NCI-H2081 treated with DMSO at 0.1 percent for 48 hours (cell line): ENCODE measurements around the gene CXCL14.

Experiments
- DNase-seq: peaks from one replicate; lab custom pipeline; 2025; lab: John Stamatoyannopoulos, UW

The CXCL14 gene

GRCh38 chr5:135578685-135579341 lies at the start of gene CXCL14:
Gene CXCL14 (minus strand): TSS chr5:135578991. CDS start chr5:135578778, 213 bp downstream.
- DNase-seq = no peak

- DNase-seq = no peak
Observed at GRCh38 chr5:135626636-135627035, 47.8 kb upstream of the CXCL14 start.

GRCh38 chr5:135625961-135626360 lies 47.2 kb upstream of the CXCL14 start:
- DNase-seq = no peak

GRCh38 chr5:135625486-135625885 lies 46.7 kb upstream of the CXCL14 start:
- DNase-seq = no peak

- DNase-seq = no peak
Observed at GRCh38 chr5:135625061-135625460, 46.3 kb upstream of the CXCL14 start.

- no peak for DNase-seq
Observed at GRCh38 chr5:135623186-135623715, 44.5 kb upstream of the CXCL14 start.

- no peak for DNase-seq
Observed at GRCh38 chr5:135615581-135616260, 36.9 kb upstream of the CXCL14 start.

GRCh38 chr5:135615171-135615570 lies 36.4 kb upstream of the CXCL14 start:
- no peak for DNase-seq

GRCh38 chr5:135609981-135610380 lies 31.2 kb upstream of the CXCL14 start:
- DNase-seq = no peak

- DNase-seq = no peak
Observed at GRCh38 chr5:135608761-135609443, 30.1 kb upstream of the CXCL14 start.

GRCh38 chr5:135608361-135608760 lies 29.6 kb upstream of the CXCL14 start:
- no peak for DNase-seq

GRCh38 chr5:135606431-135606830 lies 27.6 kb upstream of the CXCL14 start:
- DNase-seq = no peak

GRCh38 chr5:135605221-135605620 lies 26.4 kb upstream of the CXCL14 start:
- DNase-seq = no peak

GRCh38 chr5:135604056-135604455 lies 25.3 kb upstream of the CXCL14 start:
- no peak for DNase-seq

GRCh38 chr5:135602882-135603721 lies 24.3 kb upstream of the CXCL14 start:
- DNase-seq = no peak

- DNase-seq = no peak
Observed at GRCh38 chr5:135601466-135601865, 22.7 kb upstream of the CXCL14 start.

- DNase-seq = no peak
Observed at GRCh38 chr5:135600971-135601381, 22.2 kb upstream of the CXCL14 start.

GRCh38 chr5:135600152-135600570 lies 21.4 kb upstream of the CXCL14 start:
- no peak for DNase-seq

- DNase-seq = no peak
Observed at GRCh38 chr5:135599421-135600151, 20.8 kb upstream of the CXCL14 start.

- DNase-seq = no peak
Observed at GRCh38 chr5:135598691-135599395, 20.1 kb upstream of the CXCL14 start.

GRCh38 chr5:135596788-135597187 lies 18.0 kb upstream of the CXCL14 start:
- no peak for DNase-seq
